Liver (tissue), 9 donors: ENCODE data around the gene TRIM46. TPM values are rescaled to one million over a fixed set of nuclear protein-coding genes. Genes with fewer than 3 reads are reported as not detected.

Experiments
- DNase-seq: peaks from one replicate; pipeline ENCODE4 v3.0.0-alpha.2; 2017; ENCODE audit warnings: low spot score
- H3K27ac ChIP-seq, 2 donors: one replicate each; pipeline ENCODE4 v1.7.0; 2013; ENCODE audit warnings: inconsistent platforms in 2 of 2, low read length in 2 of 2, control low read depth in 1 of 2, low read depth in 1 of 2, mild to moderate bottlenecking in 1 of 2
- H3K27me3 ChIP-seq, 4 donors: one replicate each; pipeline versions ENCODE4 v1.6.1 to v1.7.0; 2013; ENCODE audit warnings: low read length in 3 of 4, inconsistent platforms in 1 of 4, mild to moderate bottlenecking in 1 of 4, moderate library complexity in 1 of 4; ENCODE audit not compliant: control insufficient read depth in 4 of 4, insufficient read depth in 4 of 4
- H3K36me3 ChIP-seq, 4 donors: one replicate each; pipeline versions ENCODE4 v1.6.1 to v1.7.0; 2013; ENCODE audit warnings: low read length in 3 of 4, mild to moderate bottlenecking in 3 of 4, low read depth in 1 of 4, moderate library complexity in 1 of 4; ENCODE audit not compliant: control insufficient read depth in 4 of 4, insufficient read depth in 3 of 4
- H3K4me1 ChIP-seq, 4 donors: one replicate each; pipeline versions ENCODE4 v1.6.1 to v1.7.0; 2013; ENCODE audit warnings: low read length in 3 of 4, mild to moderate bottlenecking in 3 of 4, moderate library complexity in 1 of 4; ENCODE audit not compliant: control insufficient read depth in 4 of 4, insufficient read depth in 4 of 4
- H3K4me3 ChIP-seq, 3 donors: one replicate each; pipeline versions ENCODE4 v1.6.1 to v1.7.0; 2013; ENCODE audit warnings: low read length in 3 of 3, control low read depth in 1 of 3, low read depth in 1 of 3, mild to moderate bottlenecking in 1 of 3
- H3K9ac ChIP-seq, 2 donors: one replicate each; pipeline ENCODE4 v1.7.0; 2013; ENCODE audit warnings: low read length in 2 of 2, mild to moderate bottlenecking in 2 of 2, moderate library complexity in 2 of 2, control low read depth in 1 of 2, low read depth in 1 of 2
- H3K9me3 ChIP-seq, 4 donors: one replicate each; pipeline versions ENCODE4 v1.6.1 to v1.7.0; 2013; ENCODE audit warnings: low read length in 3 of 4; ENCODE audit not compliant: control insufficient read depth in 4 of 4
- ATF3 ChIP-seq: IDR thresholded peaks from 2 replicates; pipeline ENCODE4 v1.6.1; 2016; ENCODE audit warnings: antibody characterized with exemption
- CTCF ChIP-seq: fragments of 150-350 bp; IDR thresholded peaks from 2 replicates; pipeline ENCODE4 v1.5.1; 2017; ENCODE audit warnings: improper control_type of control experiment, low read depth, low read length; ENCODE audit not compliant: missing input control
- EGR1 ChIP-seq, 2 donors: IDR thresholded peaks; 2 replicates each; pipeline ENCODE4 v1.6.1; 2016 to 2018; ENCODE audit warnings: antibody characterized with exemption in 2 of 2, low read depth in 2 of 2
- FOXA1 ChIP-seq: IDR thresholded peaks from 2 replicates; pipeline ENCODE4 v1.6.1; 2016; ENCODE audit warnings: antibody characterized with exemption
- FOXA2 ChIP-seq: IDR thresholded peaks from 2 replicates; pipeline ENCODE4 v1.6.1; 2016; ENCODE audit warnings: antibody characterized with exemption
- GABPA ChIP-seq, 2 donors: IDR thresholded peaks in 1 of 2; conservative IDR thresholded peaks in 1 of 2; 2 replicates each; pipeline ENCODE4 v1.6.1; 2016; ENCODE audit warnings: antibody characterized with exemption in 2 of 2, mild to moderate bottlenecking in 1 of 2, moderate library complexity in 1 of 2
- HNF4A ChIP-seq, 2 donors: conservative IDR thresholded peaks; 2 replicates each; pipeline ENCODE4 v1.6.1; 2016; ENCODE audit warnings: antibody characterized with exemption in 2 of 2, mild to moderate bottlenecking in 2 of 2
- HNF4G ChIP-seq: IDR thresholded peaks from 2 replicates; pipeline ENCODE4 v1.6.1; 2016; ENCODE audit warnings: antibody characterized with exemption
- JUND ChIP-seq, 2 donors: IDR thresholded peaks; 2 replicates each; pipeline ENCODE4 v1.6.1; 2016; ENCODE audit warnings: antibody characterized with exemption in 2 of 2
- MAX ChIP-seq: IDR thresholded peaks from 2 replicates; pipeline ENCODE4 v1.6.1; 2016; ENCODE audit warnings: antibody characterized with exemption
- NR2F2 ChIP-seq: IDR thresholded peaks from 2 replicates; pipeline ENCODE4 v1.6.1; 2016; ENCODE audit warnings: antibody characterized with exemption
- RAD21 ChIP-seq, 2 donors: IDR thresholded peaks; 2 replicates each; pipeline ENCODE4 v1.6.1; 2016; ENCODE audit warnings: antibody characterized with exemption in 2 of 2, mild to moderate bottlenecking in 2 of 2
- REST ChIP-seq: IDR thresholded peaks from 2 replicates; pipeline ENCODE4 v1.6.1; 2016; ENCODE audit warnings: antibody characterized with exemption, mild to moderate bottlenecking
- RXRA ChIP-seq, 2 donors: IDR thresholded peaks; 2 replicates each; pipeline ENCODE4 v1.6.1; 2017 to 2018; ENCODE audit warnings: antibody characterized with exemption in 2 of 2, mild to moderate bottlenecking in 1 of 2
- SP1 ChIP-seq: IDR thresholded peaks from 2 replicates; pipeline ENCODE4 v1.6.1; 2018; ENCODE audit warnings: antibody characterized with exemption, mild to moderate bottlenecking
- TAF1 ChIP-seq: conservative IDR thresholded peaks from 2 replicates; pipeline ENCODE4 v1.6.1; 2016; ENCODE audit warnings: antibody characterized with exemption, mild to moderate bottlenecking
- YY1 ChIP-seq: IDR thresholded peaks from 2 replicates; pipeline ENCODE4 v1.6.1; 2016; ENCODE audit warnings: antibody characterized with exemption, mild to moderate bottlenecking
- ZBTB33 ChIP-seq: IDR thresholded peaks from 2 replicates; pipeline ENCODE4 v1.6.1; 2016; ENCODE audit warnings: antibody characterized with exemption
- WGBS: extraction: QIAGEN DNeasy Blood & Tissue Kit; methylation state at CpG from one replicate; pipeline ENCODE4 v1.1.7; 2013; 5-methylcytosine and 5-hydroxymethylcytosine counted together
- polyA plus RNA-seq, 2 donors: library from polyadenylated mRNA; stranded (reverse) in 1 of 2; unstranded in 1 of 2; fragments of 200-250 nt in 1 of 2; fragments of >200 nt in 1 of 2; fragmentation: Nextera tagmentation in 1 of 2; extraction: Ambion mirVana in 1 of 2; gene quantifications; one replicate each; pipeline versions ENCODE4 v1.2.1 to v1.2.3, GENCODE V29; 2013 to 2015
- total RNA-seq, 2 donors: library from RNA; depleted of rRNA; stranded (reverse); fragments of >200 nt; gene quantifications; one replicate each; pipeline ENCODE4 v1.2.3, GENCODE V29; 2014
- donor health status: healthy.
- donor health status: healthy.
- donor health status: healthy.
- donor health status: healthy.
- donor health status: healthy.

TRIM46 gene
- total and polyA plus RNA-seq, 4 donors = 0.07 to 0.17 (median 0.13) TPM

GRCh38 chr1:155181371-155182051, 7.9 kb downstream of the TRIM46 start:
- 88% methylated on average over 18 of the region's 18 CpGs for WGBS
- Histone ChIP-seq H3K4me1 (peaks cover 0 to 4% (median 0%) of the 10 kb centered on the region in 4 donors), H3K9me3 (no peaks in the 10 kb centered on the region), H3K36me3 (no peaks in the 10 kb centered on the region), H3K27ac (no peak overlapping the region), H3K27me3 (no peaks in the 10 kb centered on the region), H3K4me3 (no peak overlapping the region), H3K9ac (no peak overlapping the region)
- no peak for DNase-seq
- TF ChIP-seq HNF4G (no peak), EGR1 (IDR thresholded peaks at IDR 0.05; ENCODE audit: low read depth in 2 of 2) (no peak), YY1 (no peak), CTCF (no peak), FOXA2 (no peak), ATF3 (no peak), JUND (IDR thresholded peaks at IDR 0.05) (no peak), NR2F2 (no peak), FOXA1 (no peak), GABPA (IDR thresholded peaks at IDR 0.05 in 1 of 2, conservative IDR thresholded peaks at IDR 0.05 in 1 of 2) (no peak)

GRCh38 chr1:155182052-155182550, 8.5 kb downstream of the TRIM46 start:
- Histone ChIP-seq H3K27ac (no peak overlapping the region), H3K9me3 (no peaks in the 10 kb centered on the region), H3K9ac (no peak overlapping the region), H3K36me3 (no peaks in the 10 kb centered on the region), H3K4me1 (peaks cover 0 to 4% (median 0%) of the 10 kb centered on the region in 4 donors), H3K27me3 (no peaks in the 10 kb centered on the region), H3K4me3 (no peak overlapping the region)
- WGBS = 86% methylated on average over 7 of the region's 7 CpGs
- no peak for DNase-seq
- TF ChIP-seq TAF1 (no peak), REST (no peak), CTCF (no peak), GABPA (IDR thresholded peaks at IDR 0.05 in 1 of 2, conservative IDR thresholded peaks at IDR 0.05 in 1 of 2) (no peak), RXRA (IDR thresholded peaks at IDR 0.05) (no peak), YY1 (no peak), HNF4A (conservative IDR thresholded peaks at IDR 0.05) (no peak), MAX (no peak), ZBTB33 (no peak), JUND (IDR thresholded peaks at IDR 0.05) (no peak), RAD21 (IDR thresholded peaks at IDR 0.05) (no peak), EGR1 (IDR thresholded peaks at IDR 0.05; ENCODE audit: low read depth in 2 of 2) (no peak), HNF4G (no peak), FOXA1 (no peak), ATF3 (no peak), FOXA2 (no peak), NR2F2 (no peak), SP1 (no peak)
